ENCODE data around the gene SPRY1.

The SPRY1 gene

DNA sequence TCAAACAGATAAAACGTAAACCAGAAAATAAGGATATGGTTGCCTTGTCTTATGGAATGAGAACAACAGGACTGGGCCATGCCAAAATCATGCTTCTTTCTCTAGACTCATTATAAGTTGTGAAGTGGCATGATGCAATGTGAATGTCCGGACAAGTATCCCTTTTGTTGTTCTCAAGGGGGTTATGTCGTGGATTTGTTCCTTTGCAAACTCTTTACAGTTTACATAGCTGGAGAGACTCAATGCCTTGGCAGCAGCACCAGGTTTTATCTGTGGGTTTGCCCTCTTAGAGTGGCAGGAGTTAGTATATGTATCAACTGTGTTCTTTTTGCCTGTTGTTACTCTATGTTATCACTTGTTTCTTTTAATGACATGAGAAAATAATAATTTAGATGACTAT lies 41.4 kb downstream of the SPRY1 start:
- H3K4me3 ChIP-seq (ENCODE audit: low read depth, low read length) = no peak overlapping the region

DNA sequence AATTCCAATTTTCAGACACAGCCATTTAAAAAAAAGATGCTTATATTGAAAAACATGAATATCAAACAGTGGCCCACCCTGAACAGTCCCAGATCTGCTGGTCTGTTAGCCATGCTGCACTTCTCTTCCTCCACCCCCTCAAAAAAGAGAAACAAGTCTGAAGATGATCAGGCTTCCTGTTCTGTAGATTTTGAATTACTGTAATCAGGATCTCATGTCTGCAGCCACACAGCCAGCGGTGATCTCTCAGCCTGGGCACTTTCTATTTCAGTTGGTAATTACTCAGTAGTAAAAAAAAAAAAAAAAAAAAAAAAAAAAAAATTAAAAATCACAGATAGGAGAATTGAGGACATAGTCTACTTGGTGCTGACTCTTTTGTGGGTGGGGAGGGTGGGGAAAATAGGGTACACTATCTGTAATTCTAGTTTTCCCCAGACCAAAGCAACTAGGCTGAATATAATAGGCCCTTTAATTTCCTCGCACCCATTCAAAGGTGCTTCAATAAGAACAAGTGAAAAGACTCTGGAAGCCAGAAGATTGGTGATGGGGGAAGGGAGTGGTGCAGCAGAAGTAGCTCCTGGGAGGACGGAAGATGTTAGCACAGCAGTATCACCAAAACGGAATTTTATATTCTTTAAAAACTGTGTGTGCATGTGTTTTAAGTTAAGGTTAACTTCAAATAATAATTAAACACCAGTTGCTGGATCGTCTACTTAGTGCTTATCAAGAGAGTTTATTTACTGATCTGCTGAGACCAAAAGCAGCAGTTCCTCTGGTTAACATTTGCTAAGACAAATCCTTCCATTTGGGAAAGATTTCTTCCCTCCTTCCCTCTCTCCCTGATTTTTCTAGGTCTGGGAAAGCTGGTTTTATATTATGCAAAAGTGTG lies 47.0 kb downstream of the SPRY1 start:
- H3K4me3 ChIP-seq (ENCODE audit: low read depth, low read length) = no peak overlapping the region

DNA sequence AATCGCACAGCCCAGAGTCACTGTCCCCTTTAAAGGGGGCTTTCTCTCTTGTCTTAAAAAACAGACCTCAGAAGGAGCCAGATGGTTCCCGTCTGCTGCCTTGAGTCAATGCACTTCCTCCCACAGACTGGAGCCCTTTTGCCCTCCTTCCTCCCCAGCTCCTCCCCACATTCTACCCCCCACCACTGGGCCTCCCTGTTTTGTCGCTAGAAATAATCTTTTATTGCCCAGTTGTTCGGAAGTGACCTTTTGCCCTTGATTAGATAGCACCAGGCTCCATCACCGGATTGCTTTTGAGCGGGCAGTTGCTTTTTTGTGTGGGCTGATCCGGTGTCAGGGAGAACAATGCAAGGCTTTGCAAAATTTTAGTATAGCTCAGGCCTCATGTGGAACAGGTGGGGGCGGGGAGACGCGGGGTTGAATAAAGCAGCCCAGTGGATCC lies 47.7 kb downstream of the SPRY1 start:
- no peak overlapping the region for H3K4me3 ChIP-seq (ENCODE audit: low read depth, low read length)

DNA sequence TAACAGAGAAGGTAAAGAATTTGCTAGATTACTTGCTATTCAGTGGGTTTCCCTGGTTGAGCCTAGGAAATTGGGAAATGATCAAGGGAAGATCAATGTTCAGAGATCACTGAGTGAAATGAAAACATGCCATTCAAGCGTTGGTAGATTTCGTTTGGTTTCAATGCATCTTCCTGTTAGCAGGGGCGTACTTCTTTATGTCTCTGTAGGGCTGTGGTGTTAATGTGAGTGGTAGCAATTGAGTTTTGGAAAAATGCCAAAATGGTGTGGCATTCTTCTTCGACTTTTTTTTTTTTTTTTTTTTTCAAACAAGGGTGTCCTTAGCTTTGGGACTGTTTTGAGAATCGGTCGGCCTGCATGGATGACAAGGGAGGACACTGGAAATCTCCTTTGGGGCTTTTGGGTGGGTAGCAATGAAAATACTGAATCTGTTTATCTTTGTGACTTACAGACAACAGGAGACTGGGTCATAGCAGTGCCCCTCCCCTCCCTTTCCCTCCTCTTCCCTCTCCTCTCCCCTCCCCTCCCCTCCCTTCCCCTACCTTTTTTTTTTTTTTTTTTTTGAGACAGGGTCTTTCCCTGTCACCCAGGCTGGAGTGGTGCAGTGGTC lies 50.4 kb downstream of the SPRY1 start:
- H3K4me3 ChIP-seq (ENCODE audit: low read depth, low read length) = no peak overlapping the region

DNA sequence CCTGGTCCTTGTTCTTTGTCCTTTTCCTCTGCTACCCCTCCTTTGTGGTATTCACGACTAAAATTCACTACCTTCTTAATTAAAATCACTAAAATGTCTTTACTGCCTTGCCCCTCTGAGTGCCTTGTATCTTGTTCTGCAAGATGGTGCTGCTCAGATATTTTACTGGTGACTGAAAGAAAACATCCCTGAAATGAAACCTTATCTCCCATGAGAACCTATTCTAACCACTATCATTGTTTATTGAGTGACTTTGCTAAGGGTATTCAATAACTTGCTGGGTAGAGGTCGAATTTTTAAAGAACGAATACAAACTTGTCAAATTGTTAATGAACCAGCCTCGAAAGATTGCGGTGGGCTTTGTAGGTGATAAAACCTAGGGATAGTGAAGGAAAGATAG lies 52.8 kb downstream of the SPRY1 start:
- H3K4me3 ChIP-seq (ENCODE audit: low read depth, low read length) = no peak overlapping the region

DNA sequence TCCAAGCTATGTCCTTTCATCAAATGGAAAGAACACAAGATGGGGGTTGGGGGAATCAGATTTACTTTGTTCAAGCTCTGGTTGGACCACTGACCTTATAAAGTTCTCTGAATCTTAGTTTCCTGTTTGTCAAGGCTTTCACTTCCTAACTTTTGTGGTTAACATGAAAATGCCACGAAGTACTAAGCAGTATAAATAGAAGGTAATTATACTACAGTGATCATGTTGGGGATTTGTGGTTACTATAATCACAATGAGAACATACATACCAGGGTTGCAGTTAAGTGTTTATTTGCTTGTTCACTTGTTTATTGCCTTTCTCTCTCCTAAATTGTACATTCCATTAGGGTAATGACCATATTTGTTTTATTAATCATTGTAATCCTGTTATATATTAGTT lies 53.2 kb downstream of the SPRY1 start:
- H3K4me3 ChIP-seq (ENCODE audit: low read depth, low read length) = no peak overlapping the region

DNA sequence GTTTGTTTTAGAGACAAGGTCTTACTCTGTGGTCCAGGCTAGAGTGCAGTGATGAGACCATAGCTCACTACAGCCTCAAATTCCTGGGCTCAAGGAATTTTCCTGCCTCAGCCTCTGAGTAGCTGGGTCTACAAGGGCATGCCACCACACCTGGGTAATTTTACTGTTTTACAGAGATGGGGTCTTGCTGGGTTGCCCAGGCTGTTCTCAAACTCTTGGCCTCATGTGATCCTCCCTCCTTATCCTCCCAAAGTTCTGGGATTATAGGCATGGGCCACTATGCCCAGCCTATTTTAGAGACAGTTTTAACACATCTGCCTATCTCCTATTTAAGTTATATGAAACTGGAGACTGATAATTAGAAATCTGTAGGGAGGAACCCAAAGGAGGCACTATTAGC lies 53.8 kb downstream of the SPRY1 start:
- H3K4me3 ChIP-seq (ENCODE audit: low read depth, low read length) = no peak overlapping the region

DNA sequence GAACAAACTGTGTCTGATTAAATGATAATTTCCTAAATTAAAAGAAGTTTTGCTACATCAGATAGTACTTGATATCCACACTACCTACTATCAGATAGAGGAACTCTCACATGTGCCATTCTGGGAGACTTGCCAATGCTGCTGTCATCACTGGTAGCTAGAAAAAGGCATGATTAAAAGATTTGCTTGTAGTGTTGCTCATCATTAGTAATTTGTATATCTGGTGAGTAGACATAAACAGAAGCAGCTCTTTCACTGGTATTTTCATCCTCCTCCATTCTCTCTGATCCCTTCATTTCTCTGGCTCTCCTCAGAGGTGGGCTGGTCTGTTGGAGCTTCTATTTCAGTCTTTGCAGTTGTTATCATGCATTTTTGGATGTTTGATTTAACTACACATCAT lies 56.0 kb downstream of the SPRY1 start:
- H3K4me3 ChIP-seq (ENCODE audit: low read depth, low read length) = no peak overlapping the region

DNA sequence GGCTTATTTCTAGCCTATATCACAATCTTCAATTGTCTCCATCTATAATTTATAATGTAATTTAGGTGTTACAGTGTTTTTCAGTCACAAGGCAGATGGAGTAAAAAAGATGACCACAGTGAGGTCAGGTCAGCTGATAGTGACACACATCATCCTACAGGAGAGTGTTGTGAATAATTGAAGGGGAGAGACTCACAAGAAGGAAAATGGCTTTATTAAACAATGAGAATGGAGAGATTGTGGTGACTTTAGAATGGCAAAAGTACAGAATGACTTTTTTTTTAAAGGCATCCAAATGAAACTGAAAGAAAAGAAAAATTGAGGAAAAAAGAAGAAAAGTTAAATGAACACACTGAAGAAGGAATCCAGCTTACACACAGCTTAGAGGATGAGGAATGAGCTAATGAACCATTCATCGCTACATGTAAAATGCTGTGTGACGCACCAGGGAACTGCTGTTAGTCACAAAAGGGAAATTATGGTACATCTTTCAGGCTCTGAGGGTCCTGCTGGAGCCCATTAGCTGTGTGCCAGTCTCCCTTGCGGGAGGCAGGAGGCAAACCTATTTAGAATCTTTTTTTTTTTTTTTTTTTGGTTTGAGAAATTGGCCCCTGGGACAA lies 56.6 kb downstream of the SPRY1 start:
- no peak overlapping the region for H3K4me3 ChIP-seq (ENCODE audit: low read depth, low read length)

All from iPS-11a (cell line).